Progenitor cell of endocrine pancreas (in vitro differentiated cells): ENCODE results near the gene B3GLCT. TPM values are rescaled to one million over a fixed set of nuclear protein-coding genes. Genes with fewer than 3 reads are reported as not detected.

ENCODE experiments used
- DNase-seq: peaks from one replicate; pipeline ENCODE4 v3.0.0; 2021; ENCODE audit warnings: low spot score; ENCODE audit not compliant: unreplicated experiment
- H3K27ac Mint-ChIP-seq: 2 replicates; pipeline ENCODE4 v1.8.0; 2021; ENCODE audit warnings: mild to moderate bottlenecking, moderate library complexity, mixed read lengths
- H3K27me3 Mint-ChIP-seq: 2 replicates; pipeline ENCODE4 v1.8.0; 2021; ENCODE audit warnings: mixed read lengths
- H3K36me3 Mint-ChIP-seq: 2 replicates; pipeline ENCODE4 v1.8.0; 2022; ENCODE audit warnings: mixed read lengths; ENCODE audit not compliant: insufficient read depth
- H3K4me1 Mint-ChIP-seq: 2 replicates; pipeline ENCODE4 v1.8.0; 2021; ENCODE audit warnings: low read depth, mixed read lengths
- H3K4me3 Mint-ChIP-seq: 2 replicates; pipeline ENCODE4 v1.8.0; 2021; ENCODE audit warnings: low read depth, mild to moderate bottlenecking, moderate library complexity, mixed read lengths
- H3K9me3 Mint-ChIP-seq: 2 replicates; pipeline ENCODE4 v1.8.0; 2021; ENCODE audit warnings: low read depth, mixed read lengths
- CTCF ChIP-seq: fragments of 200-600 bp; sonication (generic); IDR thresholded peaks from one replicate; pipeline ENCODE4 v1.5.0; 2021; ENCODE audit warnings: antibody characterized with exemption, mild to moderate bottlenecking; ENCODE audit not compliant: unreplicated experiment
- total RNA-seq: library from RNA; stranded (reverse); gene quantifications from 2 replicates; pipeline ENCODE4 v1.2.1, GENCODE V29; 2021

Gene B3GLCT
- total RNA-seq, 1 donor from 2014 or later, result 6.6 TPM

GRCh38 chr13:31184981-31185645 lies 14.7 kb upstream of the B3GLCT start:
- Mint-ChIP-seq H3K36me3 (peaks cover 2% of the 10 kb centered on the region), H3K27me3 (peaks cover 5% of the 10 kb centered on the region), H3K4me3 (no peak overlapping the region), H3K4me1 (peaks cover 13% of the 10 kb centered on the region), H3K9me3 (peaks cover 7% of the 10 kb centered on the region), H3K27ac (peak overlapping the region; percentile 39)
- DNase-seq, result no peak
- TF ChIP-seq CTCF, result no peak

- no peak for TF ChIP-seq CTCF
- H3K9me3 Mint-ChIP-seq, result peaks cover 3% of the 10 kb centered on the region
- no peak for DNase-seq
- H3K4me3 Mint-ChIP-seq, result no peak overlapping the region
- H3K36me3 Mint-ChIP-seq, result no peaks in the 10 kb centered on the region
- H3K27ac Mint-ChIP-seq, result no peak overlapping the region
- no peaks in the 10 kb centered on the region for H3K4me1 Mint-ChIP-seq
- peaks cover 28% of the 10 kb centered on the region for H3K27me3 Mint-ChIP-seq
Observed at GRCh38 chr13:31191748-31192147, 8.0 kb upstream of the B3GLCT start.

- no peaks in the 10 kb centered on the region for H3K36me3 Mint-ChIP-seq
- no peaks in the 10 kb centered on the region for H3K4me1 Mint-ChIP-seq
Observed at GRCh38 chr13:31192306-31192705, 7.5 kb upstream of the B3GLCT start.

GRCh38 chr13:31195616-31196015 lies 4.2 kb upstream of the B3GLCT start:
- Mint-ChIP-seq H3K4me1 (peaks cover 7% of the 10 kb centered on the region), H3K36me3 (no peaks in the 10 kb centered on the region), H3K27ac (no peak overlapping the region), H3K27me3 (peaks cover 20% of the 10 kb centered on the region), H3K9me3 (no peaks in the 10 kb centered on the region), H3K4me3 (no peak overlapping the region)
- DNase-seq, result no peak
- no peak for TF ChIP-seq CTCF

More at GRCh38 chr13:31192306-31192705, 7.5 kb upstream of the B3GLCT start:
- TF ChIP-seq CTCF, result no peak
- Mint-ChIP-seq H3K27ac (no peak overlapping the region), H3K4me3 (no peak overlapping the region), H3K27me3 (peaks cover 28% of the 10 kb centered on the region), H3K9me3 (peaks cover 3% of the 10 kb centered on the region)
- no peak for DNase-seq

GRCh38 chr13:31196992-31197391 lies 2.8 kb upstream of the B3GLCT start:
- Mint-ChIP-seq H3K27ac (no peak overlapping the region), H3K36me3 (no peaks in the 10 kb centered on the region), H3K4me3 (no peak overlapping the region), H3K4me1 (peaks cover 13% of the 10 kb centered on the region), H3K9me3 (no peaks in the 10 kb centered on the region), H3K27me3 (peaks cover 15% of the 10 kb centered on the region)
- TF ChIP-seq CTCF, result no peak
- DNase-seq, result no peak
